Activated B cell treated with CpG ODN at 0.5 μM for 24 hours (primary cell): ENCODE data around the gene SYCE3. TPM values are rescaled to one million over a fixed set of nuclear protein-coding genes. Genes with fewer than 3 reads are reported as not detected.
A peak's percentile ranks its signal among the peaks of the same experiment; 100 is the strongest.

Source experiments
- ATAC-seq: fragments of 200-7000 bp; cut with Tn5 transposase; one replicate; pipeline ENCODE4 v1.10.0; 2021; ENCODE audit warnings: low read depth, mild to moderate bottlenecking, moderate library complexity
- CTCF ChIA-PET: fragments of 350-600 bp; sonication (Branson Sonifier 250); formaldehyde crosslinking; loops from one replicate; lab custom pipeline; 2021; ENCODE audit warnings: antibody characterized with exemption; lab: Charles Lee
- POLR2A ChIA-PET: fragments of 350-600 bp; sonication (Branson Sonifier 250); formaldehyde crosslinking; loops from one replicate; lab custom pipeline; 2021; ENCODE audit warnings: antibody characterized with exemption; lab: Charles Lee
- DNase-seq: peaks from one replicate; pipeline ENCODE4 v3.0.0; 2022
- H3K27ac Mint-ChIP-seq: one replicate; pipeline ENCODE4 v1.8.0; 2020; ENCODE audit warnings: mixed read lengths
- H3K27me3 Mint-ChIP-seq: one replicate; pipeline ENCODE4 v1.8.0; 2021; ENCODE audit warnings: mixed read lengths
- H3K36me3 Mint-ChIP-seq: one replicate; pipeline ENCODE4 v1.8.0; 2021; ENCODE audit warnings: low read depth, mixed read lengths
- H3K4me1 Mint-ChIP-seq: one replicate; pipeline ENCODE4 v1.8.0; 2021; ENCODE audit warnings: mixed read lengths
- H3K4me3 Mint-ChIP-seq: one replicate; pipeline ENCODE4 v1.8.0; 2020; ENCODE audit warnings: mild to moderate bottlenecking, mixed read lengths
- H3K9me3 Mint-ChIP-seq: one replicate; pipeline ENCODE4 v1.8.0; 2020; ENCODE audit warnings: mixed read lengths
- CTCF ChIP-seq: fragments of 200-600 bp; IDR thresholded peaks from one replicate; pipeline ENCODE4 v1.8.0; 2022; ENCODE audit warnings: antibody characterized with exemption, mild to moderate bottlenecking
- intact Hi-C: fragments of 100-400 bp; cut with micrococcal nuclease; formaldehyde crosslinking; loops from one replicate; pipeline ENCODE4 v1.15.1; 2024
- total RNA-seq: library from RNA; stranded (reverse); gene quantifications from 2 replicates; pipeline ENCODE4 v1.2.3, GENCODE V29; 2022

The SYCE3 gene
- total RNA-seq, 1 donor from 2014 or later: not detected

DNA sequence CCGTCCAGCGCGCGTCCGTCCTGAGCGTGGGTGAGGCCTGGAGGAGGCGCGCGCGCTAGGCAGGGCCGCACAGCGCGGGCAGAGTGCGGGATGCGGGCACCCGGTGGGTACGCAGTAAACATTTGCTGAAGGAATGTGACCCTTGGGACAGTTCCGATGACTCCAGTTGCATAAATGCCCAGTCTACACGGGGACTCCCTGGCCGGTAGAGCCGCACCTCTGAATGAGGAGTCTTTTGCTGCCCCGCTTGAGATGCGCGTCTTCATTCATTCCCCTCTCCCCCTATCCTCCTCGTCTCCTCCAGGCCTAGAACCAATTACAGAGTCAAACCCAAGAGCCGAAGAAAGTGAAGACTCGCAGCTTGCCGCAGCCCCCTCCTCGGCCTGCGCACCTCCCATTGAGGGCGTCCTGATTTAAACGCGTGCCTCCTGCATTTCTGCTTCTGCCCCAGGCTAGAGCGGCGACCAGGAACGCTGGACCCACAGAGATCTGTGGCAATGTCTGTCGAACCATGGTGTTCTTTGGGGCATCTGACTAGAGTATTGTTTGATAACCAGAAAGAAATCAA, 20.7 kb upstream of the SYCE3 start:
- Mint-ChIP-seq H3K9me3 (no peaks in the 10 kb centered on the region), H3K27me3 (no peaks in the 10 kb centered on the region), H3K36me3 (peaks cover 16% of the 10 kb centered on the region), H3K27ac (peak overlapping the region; percentile 41), H3K4me3 (peak overlapping the region; percentile 87), H3K4me1 (peaks cover 26% of the 10 kb centered on the region)
- peak; percentile 10 for ATAC-seq
- DNase-seq: no peak
- no peak for TF ChIP-seq CTCF
- CTCF ChIA-PET: interaction anchor here (0.5 to 1.7 kb wide), 3 partner anchors 20 to 86 kb away, joined by 3 to 9 read pairs (median 4); partner anchors contain the start of genes SCO2 and SYCE3
- POLR2A ChIA-PET: interaction anchor here (0.8 to 3.6 kb wide), 12 partner anchors 14 to 113 kb away, joined by 4 to 101 read pairs (median 7); partner anchors contain the start of genes KLHDC7B, LMF2, NCAPH2 and SCO2
- intact Hi-C loops: loop anchor here (1.0 to 2.0 kb wide), 5 partner anchors 17 to 241 kb away; partner anchors contain the start of genes ARSA, MAPK8IP2 and PPP6R2

- ChIA-PET POLR2A (interaction anchor here (0.7 to 3.6 kb wide), 16 partner anchors 13 to 267 kb away, joined by 3 to 101 read pairs (median 7); partner anchors contain the start of genes KLHDC7B, LMF2, NCAPH2 and SCO2), CTCF (interaction anchor here (1.7 kb wide), 1 partner anchor 57 kb away, joined by 9 read pairs; the partner anchor contains the start of gene SCO2)
- Mint-ChIP-seq H3K4me1 (peaks cover 26% of the 10 kb centered on the region), H3K9me3 (no peaks in the 10 kb centered on the region), H3K27ac (peak within 1 kb of the TSS; percentile 84), H3K4me3 (peak within 1 kb of the TSS; percentile 87), H3K36me3 (peaks cover 16% of the 10 kb centered on the region), H3K27me3 (no peaks in the 10 kb centered on the region)
- ATAC-seq: peak; percentile 94
- no peak for TF ChIP-seq CTCF
- peak; percentile 96 for DNase-seq
- intact Hi-C loops: loop anchor here (1.0 to 2.0 kb wide), 10 partner anchors 18 to 240 kb away; partner anchors contain the start of genes ARSA, MAPK8IP2, NCAPH2 and PPP6R2
Observed at GRCh38 chr22:50582493-50583293, 20.0 kb upstream of the SYCE3 start, which contains the start of gene CHKB. CHKB (minus strand) TSS chr22:50582849; CDS start chr22:50582781, 68 bp downstream.

- no peak for TF ChIP-seq CTCF
- no peak for DNase-seq
- H3K9me3 Mint-ChIP-seq: no peaks in the 10 kb centered on the region
- no peaks in the 10 kb centered on the region for H3K27me3 Mint-ChIP-seq
- peak overlapping the region; percentile 87 for H3K4me3 Mint-ChIP-seq
- intact Hi-C loops: loop anchor here (1.0 to 2.0 kb wide), 9 partner anchors 19 to 239 kb away; partner anchors contain the start of genes ARSA, MAPK8IP2, NCAPH2 and PPP6R2
- ATAC-seq: no peak
- peaks cover 16% of the 10 kb centered on the region for H3K36me3 Mint-ChIP-seq
- ChIA-PET POLR2A (interaction anchor here (0.7 to 3.6 kb wide), 17 partner anchors 13 to 266 kb away, joined by 3 to 101 read pairs (median 7); partner anchors contain the start of genes KLHDC7B, LMF2, NCAPH2 and SCO2), CTCF (interaction anchor here (1.7 kb wide), 1 partner anchor 56 kb away, joined by 9 read pairs; the partner anchor contains the start of gene SCO2)
- H3K4me1 Mint-ChIP-seq: peaks cover 28% of the 10 kb centered on the region
- peak overlapping the region; percentile 84 for H3K27ac Mint-ChIP-seq
Observed at GRCh38 chr22:50581950-50582492, 19.3 kb upstream of the SYCE3 start.

DNA sequence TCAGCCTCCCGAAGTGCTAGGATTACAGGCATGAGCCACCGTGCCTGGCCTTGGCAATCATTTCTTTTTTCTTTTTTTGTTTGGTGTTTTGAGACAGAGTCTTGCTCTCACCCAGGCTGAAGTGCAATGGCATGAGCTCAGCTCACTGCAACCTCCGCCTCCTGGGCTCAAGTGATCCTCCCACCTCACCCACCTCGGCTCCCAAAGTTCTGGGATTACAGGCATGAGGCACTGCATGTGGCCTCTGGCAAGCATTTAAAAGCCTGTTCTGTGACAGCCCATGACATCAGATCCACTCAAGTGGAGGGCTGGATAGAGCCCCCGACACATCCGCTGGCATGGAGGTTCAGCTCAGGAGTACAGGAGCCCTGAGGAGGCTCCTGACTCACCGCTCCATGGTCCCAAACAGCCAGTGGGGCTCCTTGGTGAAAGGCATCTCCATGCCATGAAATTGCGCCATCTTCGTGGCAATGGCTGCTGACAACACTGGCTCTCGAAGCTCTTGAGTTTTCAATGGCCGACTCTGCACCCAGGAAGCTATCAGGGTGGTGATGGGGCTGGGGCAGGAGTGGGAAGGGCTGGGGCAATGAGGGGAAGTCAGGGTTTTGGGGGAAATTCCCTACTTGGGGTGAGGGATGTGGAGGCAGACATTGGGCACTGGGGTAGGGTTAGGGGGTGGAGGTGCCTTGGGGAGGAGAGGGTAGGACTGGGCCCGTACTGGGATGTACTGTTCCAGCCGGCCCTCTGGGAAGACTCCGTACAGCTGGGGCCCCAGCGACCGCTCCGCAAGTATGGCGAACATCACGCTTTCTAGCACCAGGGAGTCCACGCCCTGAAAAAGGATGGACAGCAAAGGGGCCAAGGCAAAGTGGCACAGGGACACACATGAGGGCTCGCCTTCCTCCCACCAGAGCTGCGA, 18.6 kb upstream of the SYCE3 start:
- TF ChIP-seq CTCF: no peak
- Mint-ChIP-seq H3K4me3 (peak overlapping the region; percentile 81), H3K27me3 (no peaks in the 10 kb centered on the region), H3K27ac (peak overlapping the region; percentile 71), H3K36me3 (peaks cover 16% of the 10 kb centered on the region), H3K9me3 (no peaks in the 10 kb centered on the region), H3K4me1 (peaks cover 28% of the 10 kb centered on the region)
- intact Hi-C loops: no loop called here
- ChIA-PET CTCF (no interaction called here), POLR2A (interaction anchor here (0.9 to 3.6 kb wide), 9 partner anchors 12 to 54 kb away, joined by 3 to 101 read pairs (median 7); partner anchors contain the start of genes SCO2, SYCE3 and TYMP)
- DNase-seq (no peak), ATAC-seq (no peak)
